Ecto neural progenitor cell (in vitro differentiated cells): ENCODE measurements around the gene TRAPPC11.
"Not testable (repeated sequence)": the region's sequence is repeated elsewhere in the genome, so short reads cannot be mapped to it uniquely, and the experiment has no call there.

Source experiments
- DNase-seq: peaks from one replicate; pipeline ENCODE4 v3.0.0-alpha.2; 2018; ENCODE audit warnings: low spot score

The TRAPPC11 gene

DNA sequence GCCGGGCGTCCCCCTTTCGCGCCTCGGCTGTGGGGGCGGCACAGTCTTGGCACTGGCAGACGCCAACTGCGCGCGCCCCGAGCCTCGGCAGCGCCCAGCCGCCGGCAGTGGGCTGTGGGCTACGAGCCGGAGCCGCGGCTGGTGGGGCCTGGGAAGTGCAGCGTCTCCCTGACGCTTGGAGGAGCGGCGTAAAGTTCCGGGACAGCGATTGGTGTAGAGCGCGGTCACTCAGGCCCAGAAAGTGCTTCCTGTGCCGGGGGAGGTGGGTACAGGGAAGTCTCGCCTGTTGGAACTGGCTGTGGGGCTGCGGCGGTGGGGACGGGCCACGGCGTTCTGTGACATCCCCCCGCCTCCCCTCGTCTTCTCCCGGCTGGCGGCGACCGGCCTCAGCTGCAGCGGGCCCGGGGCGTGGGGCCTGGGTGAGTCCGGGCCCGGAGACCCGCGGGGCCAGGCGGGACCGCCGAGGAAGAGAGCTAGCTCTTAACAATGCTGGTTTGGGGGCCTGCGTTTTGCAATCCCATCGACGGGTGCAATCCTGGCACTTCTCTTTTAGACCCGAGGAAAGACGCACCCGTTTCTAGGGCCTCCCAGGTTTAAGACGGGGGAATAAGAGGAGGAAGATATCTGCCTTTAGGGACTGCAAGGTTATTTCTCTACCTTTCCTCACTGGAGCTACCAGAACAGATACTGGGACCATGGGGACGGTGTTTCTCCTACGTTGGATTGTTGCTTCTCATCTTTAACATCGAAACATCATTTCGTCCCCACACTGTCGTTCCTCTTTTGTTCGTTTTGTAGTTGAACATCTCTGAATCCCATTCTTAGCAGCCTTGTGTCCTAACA, at the start of gene TRAPPC11, which contains the start of gene RWDD4:
Gene TRAPPC11 (plus strand): TSS at position 265 of the 843 bp plus-strand sequence. CDS start 4,575 bp downstream, outside the sequence.
Gene RWDD4 (minus strand): TSS at position 157 of the 843 bp plus-strand sequence. CDS start 233 bp downstream, outside the sequence.
- DNase-seq: peak; percentile 97

DNA sequence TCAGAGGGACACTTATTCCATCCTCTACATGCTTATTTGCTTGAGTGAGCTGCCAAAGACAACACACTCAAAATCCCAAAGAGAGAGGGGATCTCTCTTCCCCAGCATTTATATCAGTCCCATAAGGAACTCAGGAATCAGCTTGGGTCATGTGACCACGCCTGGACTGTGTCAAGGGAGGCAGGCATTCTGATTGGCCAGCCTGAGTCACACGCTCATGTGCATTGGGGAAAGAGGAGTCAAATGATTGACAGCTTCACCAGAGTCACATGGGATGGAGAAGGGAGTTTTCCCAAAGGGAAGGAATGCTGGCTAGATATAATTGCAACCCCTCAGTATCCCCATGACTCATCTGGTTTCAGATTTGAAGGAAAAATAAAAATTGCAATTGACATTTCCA, 49.1 kb upstream of the TRAPPC11 start:
- DNase-seq: no peak

DNA sequence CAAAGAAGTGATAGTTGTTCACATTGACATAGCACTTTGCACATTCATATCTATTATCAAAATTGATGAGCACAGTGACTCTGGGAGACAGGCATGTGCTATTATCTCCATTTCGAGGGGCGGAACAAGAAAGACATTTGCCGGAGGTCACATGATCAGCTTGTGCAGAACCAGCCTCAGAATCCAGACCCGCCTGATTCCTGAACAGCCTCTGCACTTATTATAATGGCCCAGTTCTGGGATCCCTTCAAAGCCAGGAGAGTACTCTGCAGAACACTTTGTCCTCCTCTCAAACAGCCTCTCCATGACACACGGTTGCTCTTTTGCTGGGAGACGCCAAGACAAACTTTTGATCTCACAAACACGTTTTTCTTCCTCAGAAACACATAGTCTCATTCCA, 48.5 kb upstream of the TRAPPC11 start:
- DNase-seq: no peak

GRCh38 chr4:183611210-183611830, 47.8 kb upstream of the TRAPPC11 start:
- no peak for DNase-seq

DNA sequence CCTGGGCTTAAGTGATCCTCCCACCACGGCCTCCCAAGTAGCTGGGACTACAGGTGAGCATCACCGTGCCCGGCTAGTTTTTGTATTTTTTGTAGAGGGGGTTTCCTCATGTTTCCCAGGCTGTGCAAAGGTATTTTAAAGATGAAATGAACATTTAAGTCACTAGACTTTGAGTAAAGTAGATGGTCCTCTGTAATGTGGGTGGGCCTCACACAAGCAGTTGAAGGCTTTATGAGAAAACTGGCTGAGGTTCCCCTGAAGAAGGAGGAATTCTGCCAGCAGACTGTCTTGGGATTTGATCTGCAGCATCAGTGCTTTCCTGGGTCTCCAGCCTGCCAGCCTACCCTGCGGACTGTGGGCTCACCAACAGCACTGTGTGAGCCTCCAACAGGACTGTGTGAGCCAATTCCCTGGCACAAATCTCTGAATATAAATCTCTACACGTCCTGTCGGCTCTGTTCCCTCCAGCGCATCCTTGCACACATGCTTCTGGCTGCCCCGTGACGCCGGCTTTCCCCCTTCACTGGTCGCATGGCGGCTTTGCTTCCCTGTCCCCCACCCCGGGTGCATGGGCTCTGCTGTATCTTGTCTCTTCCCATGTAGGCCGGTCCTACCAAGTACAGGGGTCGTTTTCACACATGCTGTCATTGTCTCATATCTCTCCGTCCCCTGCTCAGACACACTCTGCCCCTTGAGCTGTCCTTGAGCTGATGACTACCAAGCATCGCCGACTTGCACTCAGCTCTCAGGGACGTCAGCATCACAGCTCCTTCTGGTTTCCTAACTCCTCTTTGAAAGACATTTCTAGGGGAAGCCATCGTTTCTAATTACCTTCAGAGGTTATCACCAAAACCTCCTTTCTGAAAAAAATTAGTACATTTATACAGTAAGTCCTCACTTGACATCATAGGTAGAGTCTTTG, 46.5 kb upstream of the TRAPPC11 start:
- no peak for DNase-seq

DNA sequence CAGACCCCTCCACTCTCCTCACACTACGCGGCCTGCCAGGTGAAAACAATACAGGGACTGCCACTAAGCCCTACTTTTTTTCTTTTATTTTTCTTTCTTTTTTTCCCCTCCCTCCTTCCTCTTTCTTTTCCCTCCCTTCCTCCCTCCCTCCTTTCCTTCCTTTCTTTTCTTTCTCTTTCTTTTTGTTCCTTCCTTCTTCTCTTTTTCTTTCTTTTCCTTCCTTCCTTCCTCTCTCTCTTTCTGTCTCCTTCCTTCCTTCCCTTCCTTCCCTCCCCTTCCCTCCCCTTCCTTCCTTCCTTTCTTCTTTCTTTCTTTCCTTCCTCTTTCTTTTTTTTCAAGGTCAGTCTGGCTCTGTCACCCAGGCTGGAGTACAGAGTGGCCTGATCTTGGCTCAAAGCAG, 42.0 kb upstream of the TRAPPC11 start:
- no peak for DNase-seq

- no peak for DNase-seq
Measured at GRCh38 chr4:183618681-183619080, 40.4 kb upstream of the TRAPPC11 start.

GRCh38 chr4:183620421-183620820, 38.7 kb upstream of the TRAPPC11 start:
- no peak for DNase-seq

GRCh38 chr4:183621875-183622274, 37.2 kb upstream of the TRAPPC11 start:
- no peak for DNase-seq

DNA sequence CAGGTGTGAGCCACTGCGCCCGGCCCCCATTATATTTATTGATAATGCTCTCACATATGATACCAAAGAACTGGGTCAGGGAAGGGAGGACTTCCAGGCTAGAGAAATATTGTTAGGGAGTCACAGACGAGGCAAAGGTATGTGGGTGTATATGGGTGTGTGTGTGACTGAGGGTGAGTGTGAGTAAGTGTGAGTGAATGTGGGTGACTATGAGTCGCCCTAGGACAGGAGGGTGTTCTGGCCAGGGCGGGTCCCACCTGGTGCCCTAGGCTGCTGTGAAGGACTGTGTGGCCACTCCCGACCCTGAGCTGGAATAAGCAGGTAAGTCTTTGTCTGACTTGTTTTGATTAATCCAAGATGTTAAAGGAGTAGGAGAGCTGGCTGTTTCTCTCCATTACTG, 34.5 kb upstream of the TRAPPC11 start:
- no peak for DNase-seq

DNA sequence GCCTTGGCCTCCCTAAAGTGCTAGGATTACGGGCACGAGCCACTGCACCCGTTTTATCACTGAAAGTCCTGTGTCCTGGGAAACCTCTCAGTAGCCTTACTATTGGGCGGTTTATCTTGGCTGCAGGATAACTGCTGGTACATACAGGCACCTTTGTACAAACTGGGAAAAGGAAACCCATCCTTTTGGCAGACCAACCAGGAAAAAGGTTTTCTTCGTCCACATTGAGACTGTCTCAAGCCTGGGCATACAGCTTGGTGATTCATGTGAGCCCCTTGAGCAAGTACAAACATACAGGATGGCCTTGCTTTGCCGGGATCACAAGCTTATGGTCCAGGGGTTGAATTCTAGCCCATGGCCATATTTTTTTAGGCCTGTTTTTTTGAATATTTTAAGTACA, 32.9 kb upstream of the TRAPPC11 start:
- no peak for DNase-seq

DNA sequence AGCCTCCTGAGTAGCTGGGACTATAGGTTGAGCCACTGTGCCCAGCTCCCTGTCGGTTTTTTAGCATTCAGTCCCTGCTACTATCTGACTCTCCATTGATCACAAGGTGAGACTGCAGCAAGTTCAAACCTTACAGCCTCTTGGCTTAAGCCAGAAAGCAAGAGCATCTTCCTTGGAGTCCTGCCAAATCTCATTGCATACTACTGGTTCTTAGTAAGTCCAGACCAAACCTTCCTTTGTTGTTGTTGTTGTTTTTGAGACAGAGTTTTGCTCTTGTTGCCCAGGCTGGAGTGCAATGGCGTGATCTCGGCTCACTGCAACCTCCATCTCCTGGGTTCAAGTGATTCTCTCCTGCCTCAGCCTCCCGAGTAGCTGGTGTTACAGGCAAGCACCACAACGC, 31.8 kb upstream of the TRAPPC11 start:
- DNase-seq: not testable (repeated sequence)

- DNase-seq: no peak
Measured at GRCh38 chr4:183627979-183628588, 31.0 kb upstream of the TRAPPC11 start.

DNA sequence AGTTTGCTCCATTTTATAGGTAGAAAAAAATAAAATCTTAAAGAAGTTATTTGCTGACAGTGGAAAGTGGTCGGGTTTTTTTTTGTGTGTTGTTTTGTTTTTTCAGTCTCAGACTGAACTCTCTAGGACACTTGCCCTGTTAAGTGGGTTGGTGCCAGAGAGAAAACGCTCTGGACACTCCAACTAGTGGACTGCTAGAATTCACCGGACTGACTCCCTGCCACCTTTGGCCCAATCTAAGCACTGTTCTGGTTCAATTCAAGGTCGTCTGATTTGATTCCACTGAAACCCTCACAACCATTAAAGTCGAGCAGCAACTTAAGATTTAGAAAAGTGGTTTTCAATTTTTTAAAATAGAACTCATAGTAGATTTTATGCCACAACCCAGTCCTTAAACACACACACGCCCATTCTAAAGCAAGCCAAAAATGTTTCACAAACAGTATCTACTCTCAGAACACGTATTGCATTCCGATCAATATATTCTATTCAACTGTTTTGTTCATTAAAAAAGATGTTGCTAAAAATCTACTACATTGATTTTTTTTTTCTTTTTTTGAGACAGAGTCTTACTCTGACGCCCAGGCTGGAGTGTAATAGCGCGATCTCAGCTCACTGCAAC, 27.4 kb upstream of the TRAPPC11 start:
- no peak for DNase-seq

DNA sequence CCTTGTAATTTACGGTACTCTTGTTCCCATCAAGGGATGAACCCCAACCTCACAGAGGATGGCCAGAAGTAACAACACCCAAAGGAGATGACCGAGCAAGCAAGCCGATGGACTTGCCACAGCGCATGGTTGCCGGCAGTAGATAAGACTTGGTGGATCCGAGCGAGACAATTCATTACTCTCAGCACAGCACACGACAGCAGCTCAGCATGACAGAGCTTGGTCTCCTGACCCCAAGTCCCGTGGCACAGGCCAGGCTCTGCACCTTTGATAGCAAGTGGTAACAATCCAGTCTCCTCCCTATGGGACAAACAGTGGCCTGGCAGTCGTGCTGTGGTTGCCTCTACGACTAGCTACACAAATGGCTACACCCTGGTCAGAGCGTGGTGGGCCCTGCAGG, 26.4 kb upstream of the TRAPPC11 start:
- DNase-seq: no peak

- no peak for DNase-seq
Measured at GRCh38 chr4:183633476-183634400, 25.4 kb upstream of the TRAPPC11 start.

GRCh38 chr4:183635321-183635720, 23.8 kb upstream of the TRAPPC11 start:
- DNase-seq: peak; percentile 63

- no peak for DNase-seq
Measured at GRCh38 chr4:183635741-183636140, 23.4 kb upstream of the TRAPPC11 start.

DNA sequence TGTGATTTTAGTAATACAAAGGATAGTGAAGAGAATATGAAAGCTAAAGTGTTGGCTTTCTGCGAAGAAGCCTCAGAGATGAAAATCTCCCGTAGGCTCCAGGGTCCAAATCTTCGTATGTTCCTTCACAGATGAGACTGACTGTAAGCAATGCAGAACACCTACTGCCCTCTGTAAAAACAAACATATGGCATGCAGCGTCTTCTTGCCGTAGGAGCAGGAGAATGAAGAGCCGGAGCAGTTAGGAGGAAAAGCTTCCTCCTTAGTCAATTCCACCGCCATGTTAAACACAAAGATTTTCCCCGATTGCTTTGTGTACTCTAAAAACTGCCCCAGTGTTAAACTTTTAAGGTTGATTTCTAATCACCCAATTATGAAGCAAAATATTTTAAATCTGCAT, 22.6 kb upstream of the TRAPPC11 start:
- no peak for DNase-seq

DNA sequence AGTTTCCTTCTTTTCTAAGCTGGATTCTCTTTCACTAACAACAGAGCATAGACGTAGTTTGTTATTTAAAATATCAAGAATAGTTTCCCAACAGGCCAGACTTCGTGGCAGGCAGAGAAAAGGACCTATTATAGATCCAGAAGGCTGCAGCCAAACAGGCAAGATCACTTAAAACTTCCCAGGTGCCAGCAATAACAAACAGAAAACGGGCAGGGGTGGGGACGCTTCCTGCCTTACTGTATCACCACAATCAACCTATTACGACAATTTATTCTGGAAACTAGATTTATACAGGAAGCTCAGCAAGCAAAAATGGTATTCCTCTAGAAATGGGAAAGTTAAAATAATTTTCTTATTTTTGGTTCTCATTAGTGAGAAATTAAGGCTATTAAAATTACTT, 22.2 kb upstream of the TRAPPC11 start:
- no peak for DNase-seq
